NCI-H1092 (cell line): ENCODE results near the gene MRPS18B.

Experiments used
- DNase-seq: peaks from one replicate; lab custom pipeline; 2025; lab: John Stamatoyannopoulos, UW

MRPS18B gene

DNA sequence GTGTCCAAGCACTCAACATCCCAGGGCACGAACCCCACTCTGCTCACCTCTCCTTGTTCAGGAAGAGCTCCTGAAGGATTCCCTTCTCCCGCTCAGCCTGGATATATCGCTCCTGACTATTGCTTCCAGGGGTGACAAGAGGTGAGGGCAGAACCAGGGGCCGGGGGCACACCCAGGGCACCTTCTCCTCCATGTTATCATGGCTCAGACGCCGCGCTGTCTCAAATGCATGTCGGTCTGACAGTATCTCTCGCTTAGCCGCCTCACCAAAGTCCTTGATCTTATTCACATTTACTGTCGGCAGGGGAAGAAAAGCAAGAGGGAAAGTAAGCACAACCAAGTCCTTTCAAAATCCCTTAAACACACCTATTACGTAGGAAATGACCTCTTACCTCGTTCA is 13.7 kb upstream of the MRPS18B start:
- no peak for DNase-seq

- DNase-seq, result no peak
Observed at GRCh38 chr6:30610065-30610464, 7.6 kb upstream of the MRPS18B start.

DNA sequence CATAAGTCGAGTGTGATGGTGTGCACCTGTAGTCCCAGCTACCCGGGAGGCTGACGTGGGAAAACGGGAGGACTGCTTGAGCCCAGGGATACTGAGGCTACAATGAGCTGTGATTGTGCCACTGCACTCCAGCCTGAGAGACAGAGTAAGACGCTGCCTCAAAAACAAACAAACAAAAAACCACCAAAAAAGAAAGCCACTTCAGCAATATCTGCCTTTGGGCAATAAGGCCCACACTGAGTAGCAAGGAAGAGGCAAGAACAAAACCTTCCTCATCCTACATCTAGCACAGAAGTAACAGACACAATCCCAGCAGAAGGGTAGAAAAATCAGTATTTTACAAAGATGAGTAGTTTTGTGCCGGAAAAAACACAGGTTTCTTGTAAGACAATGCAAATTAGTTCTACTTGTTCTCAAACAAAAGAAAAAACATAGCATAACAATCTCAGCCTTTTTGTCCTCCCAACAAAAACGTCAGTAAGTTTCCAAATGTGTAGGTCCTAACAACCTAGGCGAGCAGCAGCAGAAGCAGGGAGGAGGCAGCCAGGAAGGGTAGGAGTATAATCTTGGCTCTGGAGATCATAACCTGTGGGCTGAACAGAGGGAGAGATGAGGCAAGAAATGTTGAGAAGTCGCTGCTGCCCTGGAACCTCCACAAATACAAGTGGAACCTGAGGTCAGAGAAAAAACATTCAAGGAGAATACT is 6.3 kb upstream of the MRPS18B start:
- no peak for DNase-seq

DNA sequence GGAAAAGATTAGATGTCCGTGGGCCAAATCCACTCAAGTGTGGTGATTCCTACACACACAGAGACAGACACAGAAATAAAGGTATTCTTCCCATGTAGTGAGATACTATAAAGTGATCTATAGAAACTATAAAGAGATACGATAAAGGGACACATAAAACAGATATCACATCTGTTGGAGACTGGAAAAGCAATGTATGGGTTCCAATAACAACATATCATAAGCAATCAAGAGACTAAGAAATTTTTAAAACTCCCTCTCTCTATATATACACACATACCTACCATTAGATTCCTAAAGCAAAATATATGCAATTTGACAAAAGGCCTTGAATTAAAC is 5.8 kb upstream of the MRPS18B start:
- DNase-seq, result no peak

- DNase-seq, result no peak
Observed at GRCh38 chr6:30612213-30612612, 5.4 kb upstream of the MRPS18B start.

GRCh38 chr6:30612687-30613248 is 4.9 kb upstream of the MRPS18B start:
- DNase-seq, result no peak

DNA sequence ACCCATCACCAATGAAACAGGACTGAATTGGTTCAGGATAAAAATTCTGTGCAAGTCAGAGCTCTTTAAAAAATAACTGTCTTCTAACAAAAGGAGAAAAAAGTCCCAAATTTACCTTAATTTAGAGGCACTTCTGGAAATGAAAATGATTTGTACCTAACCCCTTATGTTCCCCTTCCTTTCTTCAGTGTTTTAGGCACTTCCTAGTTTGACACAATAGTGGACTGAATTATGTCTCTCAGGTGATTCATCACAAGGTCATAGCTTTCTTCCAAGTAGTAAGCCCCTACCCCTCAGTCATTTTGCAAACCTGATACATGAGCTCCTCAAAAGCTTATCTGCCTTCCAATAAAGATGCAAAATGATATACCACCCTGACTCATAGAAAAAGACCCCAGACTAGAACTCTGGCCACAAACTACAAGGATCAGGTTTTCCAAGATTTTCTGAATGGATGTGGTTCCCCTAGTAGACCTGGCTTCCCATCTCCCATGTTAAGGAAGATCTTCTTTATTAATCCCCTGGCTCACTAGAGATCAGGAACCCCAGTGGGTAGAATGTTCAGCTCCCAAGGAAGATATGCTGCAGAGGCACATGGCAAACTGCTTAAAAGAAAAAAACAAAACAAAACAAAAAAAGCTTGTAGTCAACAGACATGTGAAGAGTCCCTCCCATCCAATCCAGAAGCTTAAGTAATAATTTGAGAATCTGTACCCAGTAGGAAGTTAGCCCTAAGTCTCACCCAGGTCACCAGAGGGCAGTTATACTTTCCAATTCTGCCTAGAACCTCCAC is 4.2 kb upstream of the MRPS18B start:
- no peak for DNase-seq

DNA sequence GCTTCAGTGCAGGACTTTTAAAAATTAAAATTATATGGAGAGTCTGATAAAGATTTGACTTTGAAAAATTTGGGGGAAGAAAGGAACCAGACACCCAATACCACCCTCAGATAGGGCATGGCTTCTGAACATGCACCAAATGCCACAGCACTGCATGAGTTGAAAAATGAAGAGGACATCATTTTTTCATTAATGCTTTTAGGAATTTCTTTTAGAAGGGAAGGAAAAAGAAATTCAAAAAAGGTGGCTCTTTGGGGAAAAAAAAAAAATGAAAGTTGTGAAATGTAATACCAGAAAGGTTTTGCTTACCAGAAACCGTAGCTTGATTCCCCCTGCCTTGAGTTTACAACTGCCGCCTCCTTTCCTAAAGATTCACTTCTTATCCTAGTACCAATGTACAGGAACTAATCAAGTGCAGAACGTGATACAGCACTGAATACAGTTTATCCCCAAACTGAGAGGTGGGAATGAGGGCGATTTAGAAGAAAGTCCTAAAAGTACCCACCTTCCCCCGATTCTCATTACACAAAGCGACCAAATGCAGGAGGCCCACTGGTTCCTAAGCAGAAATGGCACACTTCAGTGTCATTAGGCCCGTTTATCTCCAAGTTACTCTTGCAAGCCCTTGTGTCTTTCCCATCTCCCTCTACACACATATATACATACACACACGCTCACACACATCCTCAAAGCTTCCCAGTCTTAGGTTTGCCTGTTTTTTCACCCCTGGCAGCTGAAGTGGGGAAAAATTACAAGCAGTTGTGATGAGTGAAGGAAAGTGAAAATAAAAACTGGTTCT is 3.4 kb upstream of the MRPS18B start:
- no peak for DNase-seq

DNA sequence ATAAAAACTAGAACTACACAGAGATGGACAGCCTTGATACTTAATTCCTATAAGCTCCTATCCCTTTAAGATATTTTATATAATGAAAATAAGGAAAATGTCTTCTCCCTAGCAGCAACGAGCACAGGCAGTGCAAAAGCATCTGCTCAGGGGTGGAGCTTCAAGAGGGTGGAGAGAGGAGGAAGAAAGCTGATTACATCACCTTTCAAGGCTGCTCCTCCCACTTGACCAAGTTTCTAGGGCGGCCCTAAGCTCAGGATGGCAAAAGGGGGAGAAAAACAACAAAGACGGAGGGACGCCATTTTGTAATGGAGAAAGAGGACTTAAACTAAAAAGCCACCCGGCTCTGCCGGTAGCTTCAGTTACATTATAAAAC is 2.8 kb upstream of the MRPS18B start:
- peak; percentile 71 for DNase-seq

GRCh38 chr6:30615219-30615957 is 2.3 kb upstream of the MRPS18B start:
- peak; percentile 17 for DNase-seq

- no peak for DNase-seq
Observed at GRCh38 chr6:30615958-30616810, 1.5 kb upstream of the MRPS18B start.

DNA sequence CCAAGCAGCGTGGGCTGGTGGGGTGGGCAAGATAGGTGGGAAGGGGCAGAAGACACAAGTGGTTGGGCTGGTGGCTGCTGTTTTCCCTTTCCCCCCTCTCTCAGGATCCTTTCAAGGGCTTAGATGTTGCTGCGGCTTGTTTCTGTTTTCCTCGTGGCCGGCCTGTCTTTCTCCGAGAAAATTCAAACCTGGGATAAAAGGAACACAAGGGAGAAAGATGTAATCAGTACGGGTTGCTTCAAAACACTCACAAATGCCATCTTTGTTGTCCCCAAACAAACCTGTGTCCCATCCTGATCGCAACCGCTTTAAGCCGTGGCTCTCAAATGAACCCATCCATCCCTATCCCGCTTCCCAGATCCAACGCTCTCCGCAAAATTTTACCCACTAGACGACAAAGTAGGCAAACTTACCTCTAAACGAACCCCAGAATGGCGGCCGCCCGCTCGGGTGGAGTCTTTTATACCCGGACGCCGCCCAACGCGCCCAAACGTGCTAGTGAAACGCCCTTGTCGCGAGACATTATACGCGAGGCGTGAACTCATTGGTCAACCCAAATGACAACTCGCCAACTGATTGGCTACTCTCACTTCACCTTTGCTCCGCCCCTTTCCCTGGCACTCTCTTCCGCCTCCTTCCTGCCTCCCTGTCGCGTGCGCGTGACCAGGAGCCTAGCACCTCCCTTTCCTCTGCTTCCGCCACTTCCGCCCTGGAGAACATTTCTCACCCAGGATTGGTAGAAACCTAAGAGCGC is 652 bp upstream of the MRPS18B start, which contains the start of gene PPP1R10:
TSS of gene PPP1R10 (minus strand) at position 433 of the 754 bp plus-strand sequence. CDS start 7,299 bp downstream, outside the sequence.
- peak; percentile 98 for DNase-seq

- DNase-seq, result no peak
Observed at GRCh38 chr6:30618270-30618797, 694 bp downstream of the MRPS18B start.

- DNase-seq, result no peak
Observed at GRCh38 chr6:30619561-30619960, 1.9 kb downstream of the MRPS18B start.

GRCh38 chr6:30625511-30625910 is 7.9 kb downstream of the MRPS18B start:
- no peak for DNase-seq

DNA sequence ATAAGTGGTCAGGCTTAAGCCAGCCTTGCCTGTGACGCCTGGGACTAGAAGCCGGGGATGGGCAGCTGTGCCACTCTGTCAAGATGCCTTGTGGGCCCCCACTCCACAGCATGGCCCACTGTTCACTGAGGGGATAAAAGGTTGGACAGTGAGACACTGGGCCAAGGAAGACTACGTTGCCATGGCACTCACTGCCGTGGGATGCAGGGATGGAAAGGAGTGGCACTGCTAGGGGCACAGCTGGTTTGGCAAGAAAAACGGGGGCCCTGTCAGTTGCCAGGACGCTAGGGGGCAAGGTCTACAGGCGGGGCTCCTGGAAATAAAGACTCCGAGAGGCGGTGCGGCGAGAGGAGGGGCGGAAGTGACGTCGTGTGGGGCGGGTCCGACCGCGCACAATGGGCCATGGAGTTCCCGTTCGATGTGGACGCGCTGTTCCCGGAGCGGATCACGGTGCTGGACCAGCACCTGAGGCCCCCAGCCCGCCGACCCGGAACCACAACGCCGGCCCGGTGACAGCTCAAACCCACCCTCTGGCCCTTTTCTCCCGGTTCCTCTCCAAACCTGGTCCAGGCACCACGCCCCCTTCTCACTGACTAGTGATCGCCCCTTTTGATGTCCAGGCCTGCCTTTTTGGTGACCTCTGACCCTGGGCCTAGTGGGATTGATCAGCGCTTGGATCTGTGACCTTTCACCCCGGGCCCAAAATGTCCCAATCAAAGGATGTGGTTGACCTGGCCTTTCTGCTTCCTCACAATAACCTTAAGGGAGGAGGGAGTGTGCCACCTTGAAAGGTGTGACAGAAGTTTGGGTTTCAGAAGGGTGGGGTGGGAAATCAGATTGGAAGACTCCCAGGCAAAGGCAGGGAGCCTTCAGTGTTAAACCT is 9.1 kb downstream of the MRPS18B start, which contains the start of gene ATAT1:
TSS of gene ATAT1 (plus strand) at position 391 of the 883 bp plus-strand sequence.
- DNase-seq, result peak; percentile 46

GRCh38 chr6:30635834-30636233 is 18.2 kb downstream of the MRPS18B start:
- DNase-seq, result no peak

DNA sequence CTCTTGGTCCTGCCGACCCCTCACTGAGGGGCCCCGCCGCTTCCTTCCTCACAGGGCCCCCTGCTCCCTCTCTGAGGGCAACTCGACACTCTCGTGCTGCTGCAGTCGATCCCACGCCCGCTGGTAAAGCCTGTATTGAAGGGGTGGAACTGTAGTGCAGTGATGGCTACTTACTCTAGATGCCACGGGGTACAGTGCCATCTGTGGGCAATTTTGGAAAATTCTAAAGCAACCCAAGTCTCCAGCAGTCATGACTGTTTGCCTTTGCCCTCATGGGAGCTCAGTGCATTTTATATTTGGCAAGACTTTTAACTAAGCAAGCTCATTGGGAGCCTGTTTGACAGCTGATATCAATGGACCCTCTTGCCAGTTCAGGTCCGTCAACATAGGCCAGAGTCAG is 22.8 kb downstream of the MRPS18B start:
- DNase-seq, result no peak

DNA sequence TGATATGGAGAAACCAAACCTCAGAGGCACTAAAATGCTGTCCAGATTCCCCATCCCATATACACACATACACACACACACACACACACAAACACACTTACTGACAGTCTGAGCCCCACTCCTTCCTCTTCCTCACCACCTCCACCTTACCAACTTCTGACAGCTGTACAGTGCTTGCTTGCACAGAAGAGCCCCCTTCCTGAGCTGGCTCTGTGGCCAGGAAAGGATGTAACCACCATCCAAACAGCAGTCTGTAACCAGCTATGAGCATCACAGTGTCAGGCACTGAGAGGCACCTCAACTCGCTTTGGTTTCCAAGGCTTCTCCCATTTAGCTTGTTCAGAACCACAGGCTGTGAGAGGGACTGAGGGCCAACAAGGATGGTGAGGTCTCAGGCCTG is 23.4 kb downstream of the MRPS18B start:
- no peak for DNase-seq
